ENCODE results near the gene SLAIN2.
"Not testable (repeated sequence)": the region's sequence is repeated elsewhere in the genome, so short reads cannot be mapped to it uniquely, and the experiment has no call there.

Gene SLAIN2

DNA sequence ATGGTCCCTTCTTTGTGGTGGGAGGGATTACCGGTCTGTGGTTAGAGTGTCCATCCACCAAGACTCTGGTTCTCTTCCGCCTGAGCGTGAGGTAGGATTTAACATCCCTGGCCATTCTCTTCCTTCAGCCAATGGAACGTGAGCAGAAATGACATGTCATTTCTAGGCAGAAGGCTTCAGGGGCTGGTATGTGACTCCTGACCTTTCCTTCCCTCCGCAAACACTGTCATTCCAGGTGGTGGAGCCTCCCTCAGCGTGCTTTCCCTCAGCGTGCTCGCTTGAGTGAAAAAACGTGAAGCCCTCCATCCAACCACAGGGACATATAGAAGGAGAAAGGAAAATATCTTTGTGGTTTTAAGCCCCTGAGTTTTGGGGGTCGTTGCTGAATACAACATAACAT, 107.8 kb downstream of the SLAIN2 start:
- DNase-seq: no peak

DNA sequence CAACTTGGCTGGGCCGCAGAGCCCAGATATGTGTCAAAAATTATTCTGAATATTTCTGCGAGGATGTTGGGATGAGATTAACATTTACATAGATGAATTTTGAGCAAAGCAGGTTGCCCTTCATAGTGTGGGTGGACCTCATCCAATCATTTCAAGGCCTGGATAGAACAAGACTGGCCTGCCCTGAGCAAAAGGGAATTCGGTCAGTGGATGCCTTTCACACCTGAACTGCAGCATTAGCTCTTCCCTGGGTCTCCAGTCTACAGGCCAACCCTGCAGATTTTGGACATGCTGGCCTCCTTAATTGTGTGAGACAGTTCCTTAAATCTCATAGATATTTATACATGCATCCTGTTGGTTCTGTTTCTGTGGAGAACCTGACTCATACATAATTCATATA, 109.4 kb downstream of the SLAIN2 start:
- DNase-seq: no peak

DNA sequence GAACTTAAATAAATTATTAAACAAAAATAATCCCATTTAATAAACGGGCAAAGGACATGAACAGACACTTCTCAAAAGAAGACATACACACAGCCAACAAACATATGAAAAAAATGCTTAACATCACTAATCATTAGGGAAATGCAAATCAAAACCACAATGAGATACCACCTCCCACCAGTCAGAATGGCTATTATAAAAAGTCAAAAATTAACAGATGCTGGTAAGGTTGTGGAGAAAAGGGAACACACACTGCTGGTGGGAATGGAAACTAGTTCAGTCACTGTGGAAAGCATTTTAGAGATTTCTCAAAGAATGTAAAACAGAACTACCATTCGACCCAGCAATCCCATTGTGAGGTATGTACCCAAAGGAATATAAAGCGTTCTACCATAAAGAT, 110.3 kb downstream of the SLAIN2 start:
- not testable (repeated sequence) for DNase-seq

DNA sequence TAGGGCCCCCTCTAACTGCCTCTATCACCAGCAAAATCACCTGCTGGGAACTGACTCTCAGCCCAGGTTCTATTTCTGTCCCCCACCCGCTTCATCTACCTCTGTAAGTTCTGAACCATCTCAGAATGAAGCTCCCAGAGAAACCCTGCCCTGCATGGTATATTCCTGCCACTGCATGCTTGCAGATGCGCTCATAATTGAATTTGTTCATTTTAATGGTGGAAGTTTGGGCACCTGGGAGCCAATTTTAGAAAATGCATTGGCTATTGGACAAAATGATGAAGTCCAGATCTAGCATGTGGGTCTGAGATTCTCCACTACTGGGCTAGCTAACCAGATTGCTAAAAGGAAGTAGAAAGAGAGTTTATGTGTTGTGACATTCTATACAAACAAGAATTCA, 113.3 kb downstream of the SLAIN2 start:
- no peak for DNase-seq

DNA sequence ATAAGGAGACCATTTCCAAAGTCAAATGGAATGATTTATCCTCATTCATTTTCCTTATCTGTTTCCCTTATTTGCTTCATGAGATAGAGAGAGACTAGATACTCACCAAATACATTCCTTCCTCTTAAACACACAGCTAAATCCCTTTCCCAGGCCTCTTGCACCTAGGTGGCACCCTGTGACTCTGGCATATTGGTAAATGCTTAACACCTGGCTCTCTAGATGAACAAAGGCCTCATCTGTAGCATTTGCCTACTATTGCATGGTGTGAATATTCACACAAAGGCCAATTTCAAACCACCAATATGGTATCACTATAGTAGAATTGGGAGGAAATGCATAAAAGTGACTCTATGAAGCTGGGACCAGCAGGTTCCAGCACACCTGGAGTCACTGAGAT, 119.7 kb downstream of the SLAIN2 start:
- DNase-seq: no peak

DNA sequence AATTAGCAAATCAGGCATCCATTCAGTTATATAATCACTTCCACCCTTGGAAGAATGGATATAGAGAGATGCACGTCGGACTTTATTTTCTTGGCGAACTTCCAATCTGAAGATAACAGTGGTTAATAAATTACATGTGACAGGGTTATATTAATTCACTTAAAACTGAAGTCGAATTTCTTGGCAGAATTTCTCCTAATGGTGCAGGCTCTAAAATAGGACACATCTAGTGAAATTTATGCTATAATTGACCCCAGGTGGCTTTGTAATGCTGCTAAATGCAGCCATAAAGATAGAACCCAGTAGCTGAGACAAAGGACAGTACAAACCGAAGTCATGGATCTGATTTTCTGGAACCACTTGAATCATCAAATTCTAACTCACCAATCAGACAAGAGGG, 121.0 kb downstream of the SLAIN2 start:
- DNase-seq: no peak

DNA sequence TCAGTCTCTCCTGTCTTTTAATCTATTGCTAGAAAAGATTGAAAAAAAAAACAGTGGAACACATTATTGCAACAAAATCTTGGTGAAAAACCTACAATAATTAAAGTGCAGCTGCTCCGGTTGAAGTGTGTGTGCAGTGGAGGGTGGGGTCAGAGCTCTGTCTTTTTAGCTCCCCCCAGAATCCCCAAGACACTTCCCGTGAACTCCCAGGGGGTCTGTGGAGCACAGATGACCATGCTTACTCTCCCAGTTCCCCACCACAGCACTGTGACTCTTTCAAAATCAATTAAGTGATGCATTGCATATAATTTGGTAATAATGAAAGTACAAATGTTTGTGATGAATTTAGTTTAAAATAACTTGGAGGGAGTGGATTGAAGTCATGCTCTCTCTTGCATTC, 126.1 kb downstream of the SLAIN2 start:
- no peak for DNase-seq

DNA sequence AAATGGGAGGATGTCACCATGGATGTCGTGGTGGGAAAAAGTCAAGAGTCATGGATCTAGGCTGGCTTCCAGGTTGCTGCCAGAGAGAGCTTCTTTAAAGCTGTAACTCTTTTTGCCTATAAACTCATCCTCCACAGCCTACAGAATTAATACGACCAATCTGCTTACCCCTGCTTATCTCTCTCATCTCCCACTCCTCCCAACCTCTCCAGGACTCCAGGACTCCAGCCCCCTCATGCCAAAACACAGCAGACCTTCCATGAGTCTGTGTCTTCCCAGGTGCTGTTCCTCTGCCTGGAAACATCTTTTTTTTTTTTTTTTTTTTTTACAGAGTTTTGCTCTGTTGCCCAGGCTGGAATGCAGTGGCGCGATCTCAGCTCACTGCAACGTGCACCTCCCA, 126.6 kb downstream of the SLAIN2 start:
- DNase-seq: no peak

DNA sequence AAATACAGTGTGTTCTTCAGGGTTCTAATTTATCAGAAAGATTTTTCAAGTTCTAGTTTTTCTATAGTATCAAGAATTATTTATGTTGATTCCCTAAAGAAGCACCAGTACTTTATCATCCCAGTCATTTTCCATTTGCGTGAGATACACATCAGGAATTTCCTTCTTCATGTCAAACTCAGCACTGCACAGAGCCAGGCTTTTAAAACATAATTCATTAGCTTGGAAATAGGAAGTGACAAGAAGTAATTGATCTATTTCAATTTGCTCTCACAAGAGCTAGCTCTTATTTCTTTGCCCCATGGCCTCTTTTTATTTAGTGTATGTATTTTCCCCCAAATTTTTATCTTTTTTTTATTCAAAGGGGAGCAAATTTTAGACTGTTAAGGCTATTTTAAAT, 128.8 kb downstream of the SLAIN2 start:
- no peak for DNase-seq

DNA sequence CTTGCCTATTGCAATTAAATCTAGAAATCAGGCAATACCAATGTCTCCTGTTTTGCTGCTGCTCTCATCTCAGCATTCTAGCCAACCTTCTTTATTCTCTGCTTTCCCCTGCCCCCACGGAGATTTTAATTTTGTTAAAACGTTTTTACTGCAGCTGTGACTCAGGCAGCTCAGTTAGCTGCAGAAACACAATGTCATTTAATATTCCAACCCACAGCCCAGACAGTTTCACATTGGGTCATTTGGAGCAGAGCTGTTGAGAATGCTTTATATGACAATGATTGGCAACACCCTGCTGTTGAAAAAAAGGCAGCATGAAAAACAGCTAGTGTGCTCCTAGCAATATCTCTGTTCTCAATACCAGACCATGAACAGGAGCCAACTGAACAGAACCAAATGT, 129.2 kb downstream of the SLAIN2 start:
- no peak for DNase-seq

DNA sequence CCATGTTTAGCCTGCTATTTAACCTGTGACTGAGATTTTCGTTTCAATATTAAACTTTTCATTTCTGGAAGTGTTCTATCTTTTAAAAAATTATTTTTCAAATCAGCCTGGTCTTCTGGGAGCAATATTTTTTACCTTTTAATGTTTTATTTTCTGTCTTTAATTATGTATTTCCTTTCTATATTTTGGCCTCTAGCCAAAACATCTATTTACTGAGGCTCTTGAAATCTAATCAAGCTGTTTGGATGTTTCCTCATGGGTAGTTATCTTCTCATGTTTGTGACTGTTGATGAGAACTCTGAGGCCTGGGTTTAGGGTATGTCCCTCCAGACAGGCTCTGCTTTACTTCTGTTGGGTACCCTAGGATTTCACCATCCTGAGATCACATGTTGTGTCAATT, 131.5 kb downstream of the SLAIN2 start:
- no peak for DNase-seq

DNA sequence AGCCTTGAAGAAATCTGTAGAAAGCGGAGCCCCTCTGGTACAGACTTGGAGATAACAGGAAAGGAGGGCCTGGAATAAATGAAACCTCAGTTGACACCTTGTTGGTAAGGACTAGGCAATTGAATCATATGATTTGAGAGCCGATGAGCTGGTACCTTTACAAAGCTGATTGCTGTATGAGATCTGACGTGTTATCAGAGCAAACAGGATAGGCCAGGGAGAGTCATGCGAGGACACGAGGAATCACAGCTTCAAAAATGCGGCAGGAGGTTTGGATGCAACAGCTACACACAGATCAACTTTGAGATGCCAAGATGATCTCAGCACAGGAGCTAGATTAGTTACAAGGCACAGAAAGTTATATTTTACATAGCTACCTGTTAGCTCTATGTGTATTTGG, 134.4 kb downstream of the SLAIN2 start:
- no peak for DNase-seq

Measured in activated T-cell treated with anti-CD3 and anti-CD28 coated beads for 4 hours (primary cell).